Measurements from ENCODE around the gene POLG. TPM values are rescaled to one million over a fixed set of nuclear protein-coding genes. Genes with fewer than 3 reads are reported as not detected.

The POLG gene
- total RNA-seq, 1 experiment from 2014 or later = 60.3 TPM

- Histone ChIP-seq H3K14ac (ENCODE audit: insufficient read depth, low read length) (no peak overlapping the region), H3K23me2 (ENCODE audit: insufficient read length, low read depth, low read length, poor library complexity, severe bottlenecking) (no peaks in the 10 kb centered on the region), H3K56ac (ENCODE audit: insufficient read length, low read depth, low read length) (no peak overlapping the region), H3K27me3 (ENCODE audit: insufficient read depth, low read length) (peaks cover 99% of the 10 kb centered on the region), H3K4me2 (ENCODE audit: insufficient read depth, insufficient read length, low read length) (no peak overlapping the region), H4K20me1 (ENCODE audit: control insufficient read depth, insufficient read depth, insufficient read length) (no peaks in the 10 kb centered on the region), H4K8ac (replicated peaks; ENCODE audit: insufficient read length, low read depth, low read length) (no peak overlapping the region), H3K4me1 (ENCODE audit: insufficient read depth, low read length) (no peaks in the 10 kb centered on the region; the same call in 1 of the 2 replicates), H4K91ac (ENCODE audit: insufficient read length, low read depth, low read length) (no peak overlapping the region), H3K4ac (ENCODE audit: low read depth, low read length) (no peak overlapping the region), H2AK5ac (ENCODE audit: insufficient read length, low read length) (no peak overlapping the region), H3K9ac (ENCODE audit: extremely low read depth, insufficient read length, low read length) (no peak overlapping the region), H2BK12ac (ENCODE audit: insufficient read length, low read depth, low read length) (no peak overlapping the region), H3T11ph (ENCODE audit: low read length) (no peak overlapping the region), H3K79me2 (ENCODE audit: insufficient read depth, low read length) (no peaks in the 10 kb centered on the region), H2BK120ac (ENCODE audit: low read depth, low read length, poor library complexity, severe bottlenecking) (no peak overlapping the region), H3K79me1 (ENCODE audit: insufficient read depth, low read depth, low read length, poor library complexity, severe bottlenecking) (no peaks in the 10 kb centered on the region), H2BK5ac (ENCODE audit: insufficient read length, low read length) (no peak overlapping the region), H4K5ac (ENCODE audit: insufficient read length, low read depth, low read length) (no peak overlapping the region), H3K27ac (ENCODE audit: insufficient read length, low read depth, low read length) (no peak overlapping the region), H2BK15ac (ENCODE audit: low read depth, low read length) (no peak overlapping the region), H3K9me3 (ENCODE audit: control insufficient read depth, low read depth, low read length) (no peaks in the 10 kb centered on the region), H2BK20ac (ENCODE audit: low read depth, low read length, poor library complexity, severe bottlenecking) (no peak overlapping the region), H3K18ac (ENCODE audit: insufficient read length, low read depth, low read length) (no peak overlapping the region), H2AFZ (ENCODE audit: low read length) (no peak overlapping the region), H3K23ac (ENCODE audit: insufficient read length, low read depth, low read length) (no peak overlapping the region)
- no CpG with 5 or more reads among the region's 13 CpGs for WGBS (ENCODE audit: extremely low coverage, insufficient read length, low lambda C conversion rate)
- Mint-ChIP-seq H3K27ac (no peak overlapping the region), H3K27me3 (ENCODE audit: low read depth) (peaks cover 100% of the 10 kb centered on the region), H3K4me1 (peaks cover 22 to 37% of the 10 kb centered on the region in 2 experiments), H3K36me3 (ENCODE audit: insufficient read depth in 1 of 3, low read depth in 3 of 3) (no peaks in the 10 kb centered on the region), H3K9me3 (peaks cover 7 to 8% of the 10 kb centered on the region in 2 experiments; a peak in 3 of 5 replicates), H3K4me3 (no peak overlapping the region; a peak in 1 of 5 replicates)
- no peak for DNase-seq
- TF ChIP-seq, protein P1, sequence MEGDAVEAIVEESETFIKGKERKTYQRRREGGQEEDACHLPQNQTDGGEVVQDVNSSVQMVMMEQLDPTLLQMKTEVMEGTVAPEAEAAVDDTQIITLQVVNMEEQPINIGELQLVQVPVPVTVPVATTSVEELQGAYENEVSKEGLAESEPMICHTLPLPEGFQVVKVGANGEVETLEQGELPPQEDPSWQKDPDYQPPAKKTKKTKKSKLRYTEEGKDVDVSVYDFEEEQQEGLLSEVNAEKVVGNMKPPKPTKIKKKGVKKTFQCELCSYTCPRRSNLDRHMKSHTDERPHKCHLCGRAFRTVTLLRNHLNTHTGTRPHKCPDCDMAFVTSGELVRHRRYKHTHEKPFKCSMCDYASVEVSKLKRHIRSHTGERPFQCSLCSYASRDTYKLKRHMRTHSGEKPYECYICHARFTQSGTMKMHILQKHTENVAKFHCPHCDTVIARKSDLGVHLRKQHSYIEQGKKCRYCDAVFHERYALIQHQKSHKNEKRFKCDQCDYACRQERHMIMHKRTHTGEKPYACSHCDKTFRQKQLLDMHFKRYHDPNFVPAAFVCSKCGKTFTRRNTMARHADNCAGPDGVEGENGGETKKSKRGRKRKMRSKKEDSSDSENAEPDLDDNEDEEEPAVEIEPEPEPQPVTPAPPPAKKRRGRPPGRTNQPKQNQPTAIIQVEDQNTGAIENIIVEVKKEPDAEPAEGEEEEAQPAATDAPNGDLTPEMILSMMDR (conservative IDR thresholded peaks at IDR 0.05) = no peak
Observed at GRCh38 chr15:89364741-89365450, 30.3 kb upstream of the POLG start.
